Ovary (tissue), 9 donors: Measurements from ENCODE around the gene CALHM4. TPM values are rescaled to one million over a fixed set of nuclear protein-coding genes. Genes with fewer than 3 reads are reported as not detected.

ENCODE experiments used
- DNase-seq, 5 donors: peaks; one replicate each; pipeline ENCODE4 v3.0.0-alpha.2; 2019 to 2020
- H3K27ac ChIP-seq, 2 donors: fragments of 200-600 bp; one replicate each; pipeline versions ENCODE4 v1.5.1 to v1.8.0; 2019 to 2022
- H3K27me3 ChIP-seq: fragments of 200-600 bp; one replicate; pipeline ENCODE4 v1.8.0; 2022
- H3K36me3 ChIP-seq: fragments of 200-600 bp; sonication (generic); one replicate; pipeline ENCODE4 v1.5.1; 2019
- H3K4me1 ChIP-seq: one replicate; pipeline ENCODE4 v1.8.1; 2013; ENCODE audit warnings: mild to moderate bottlenecking, moderate library complexity; ENCODE audit not compliant: insufficient read depth
- H3K4me3 ChIP-seq: fragments of 200-600 bp; sonication (generic); one replicate; pipeline ENCODE4 v1.5.1; 2017
- H3K9me3 ChIP-seq, 2 donors: fragments of 200-600 bp in 1 of 2; sonication (generic) in 1 of 2; one replicate each; pipeline versions ENCODE4 v1.5.1 to v1.8.1; 2013 to 2019; ENCODE audit warnings: mild to moderate bottlenecking in 1 of 2, moderate library complexity in 1 of 2
- CTCF ChIP-seq, 3 donors: fragments of 450-650 bp in 2 of 3; fragments of 200-600 bp in 1 of 3; IDR thresholded peaks; one replicate each; pipeline versions ENCODE4 v1.5.1 to v1.8.0; 2016 to 2022; ENCODE audit warnings: antibody characterized with exemption in 3 of 3, mild to moderate bottlenecking in 1 of 3
- EP300 ChIP-seq: sonication (generic); formaldehyde crosslinking; IDR thresholded peaks from one replicate; pipeline ENCODE4 v1.6.1; 2017; ENCODE audit warnings: antibody characterized with exemption
- POLR2A ChIP-seq: fragments of 450-650 bp; IDR thresholded peaks from one replicate; pipeline ENCODE4 v1.6.1; 2017; ENCODE audit warnings: antibody characterized with exemption, mild to moderate bottlenecking, moderate library complexity
- WGBS, 3 donors: extraction: QIAGEN DNeasy Blood & Tissue Kit in 1 of 3; methylation state at CpG; one replicate each; pipeline versions ENCODE4 v1.1.5 to v1.1.7; 2013 to 2017; 5-methylcytosine and 5-hydroxymethylcytosine counted together
- intact Hi-C, 4 donors: fragments of 100-400 bp; cut with DNase I; formaldehyde crosslinking; loops; one replicate each; pipeline versions ENCODE4 v1.11.0 to v1.15.1; 2022 to 2023
- polyA plus RNA-seq, 2 donors: library from polyadenylated mRNA; stranded (reverse); fragments of 200-250 nt in 1 of 2; fragments of 350-450 nt in 1 of 2; fragmentation: Illumina TruSeq in 1 of 2; extraction: RNeasy Lipid Tissue Mini Kit (QIAGEN cat#74804) in 1 of 2; gene quantifications; one replicate each; pipeline ENCODE4 v1.2.3, GENCODE V29; 2013 to 2014
- total RNA-seq, 7 donors: library from RNA; depleted of rRNA in 2 of 7; stranded (reverse); fragments of >200 nt in 2 of 7; fragmentation: NEBNext Ultra II Directional in 3 of 7; extraction: Animal tissue kit (Norgen Biotek cat#: 25700) in 3 of 7; gene quantifications; one replicate each; pipeline versions ENCODE4 v1.1.0 to v1.2.4, GENCODE V29; 2016 to 2023
- donor health status: DM: no; HTN: no; CAD: no; lungs with moderate emphysema.
- donor health status: DM: no; HTN: no; CAD: no.
- donor health status: Bipolar disorder and iron deficiency.
- donor health status: DM: yes; HTN: yes; CAD: no.
- donor health status: DM: no; HTN: no; CAD: no.
- donor health status: DM: yes; HTN: yes; CAD: no.

Gene CALHM4
- total and polyA plus RNA-seq, 9 donors, result 0.38 TPM; not detected in 8

GRCh38 chr6:116515141-116515540 lies 38.4 kb upstream of the CALHM4 start:
- intact Hi-C loops, result no loop called here
- DNase-seq, result no peak
- no peak for TF ChIP-seq CTCF (IDR thresholded peaks at IDR 0.05)
- no peak for TF ChIP-seq POLR2A
- no peak for TF ChIP-seq EP300
- no peak overlapping the region for H3K4me3 ChIP-seq
- H3K4me1 ChIP-seq, result peaks cover 3% of the 10 kb centered on the region
- no peaks in the 10 kb centered on the region for H3K36me3 ChIP-seq
- no peaks in the 10 kb centered on the region for H3K9me3 ChIP-seq
- no peak overlapping the region for H3K27ac ChIP-seq
- H3K27me3 ChIP-seq, result no peaks in the 10 kb centered on the region

- Histone ChIP-seq H3K9me3 (no peaks in the 10 kb centered on the region), H3K36me3 (no peaks in the 10 kb centered on the region), H3K4me3 (no peak overlapping the region), H3K27ac (no peak overlapping the region), H3K4me1 (no peaks in the 10 kb centered on the region), H3K27me3 (no peaks in the 10 kb centered on the region)
- DNase-seq, result no peak
- intact Hi-C loops, result no loop called here
- 80 to 90% (median 87%) methylated on average over 4 of the region's 4 CpGs for WGBS, 3 donors
- TF ChIP-seq POLR2A (no peak), CTCF (IDR thresholded peaks at IDR 0.05) (no peak), EP300 (no peak)
These were observed 34.8 kb upstream of the CALHM4 start for GRCh38 chr6:116518621-116519368.

GRCh38 chr6:116522896-116523295 lies 30.7 kb upstream of the CALHM4 start:
- H3K27me3 ChIP-seq, result no peaks in the 10 kb centered on the region
- DNase-seq, result no peak
- intact Hi-C loops, result no loop called here
- WGBS, 3 donors, result 80 to 95% (median 91%) methylated on average over 2 of the region's 2 CpGs
- H3K4me1 ChIP-seq, result no peaks in the 10 kb centered on the region
- TF ChIP-seq POLR2A (no peak), EP300 (no peak), CTCF (IDR thresholded peaks at IDR 0.05) (no peak)
- H3K4me3 ChIP-seq, result no peak overlapping the region
- H3K36me3 ChIP-seq, result no peaks in the 10 kb centered on the region
- H3K27ac ChIP-seq, result no peak overlapping the region
- no peaks in the 10 kb centered on the region for H3K9me3 ChIP-seq

GRCh38 chr6:116524236-116524635 lies 29.3 kb upstream of the CALHM4 start:
- intact Hi-C loops, result no loop called here
- no peaks in the 10 kb centered on the region for H3K27me3 ChIP-seq
- H3K9me3 ChIP-seq, result no peaks in the 10 kb centered on the region
- TF ChIP-seq POLR2A (no peak), CTCF (IDR thresholded peaks at IDR 0.05) (no peak), EP300 (no peak)
- 65 to 92% (median 89%) methylated on average over 2 of the region's 2 CpGs for WGBS, 3 donors
- H3K27ac ChIP-seq, result no peak overlapping the region
- peaks cover 2% of the 10 kb centered on the region for H3K4me1 ChIP-seq
- H3K4me3 ChIP-seq, result no peak overlapping the region
- no peaks in the 10 kb centered on the region for H3K36me3 ChIP-seq
- no peak for DNase-seq
